Measurements from ENCODE around the gene PRKAG2. TPM values are rescaled to one million over a fixed set of nuclear protein-coding genes. Genes with fewer than 3 reads are reported as not detected.

Gene PRKAG2
- total and polyA plus RNA-seq, 2 of the 8 experiments (the other 6 are each of a cell fraction or from before 2014, with no cell fraction given) = 7.5 to 18.1 TPM

- H3K79me1 ChIP-seq (ENCODE audit: low read depth, low read length) = no peaks in the 10 kb centered on the region
- TF ChIP-seq CREB1 (IDR thresholded peaks at IDR 0.05) (no peak), MAX (IDR thresholded peaks at IDR 0.05) (no peak), CTCF (IDR thresholded peaks at IDR 0.05; ENCODE audit: control extremely low read depth in 1 of 3, insufficient read depth in 1 of 3, low read depth in 1 of 3, low read length in 3 of 3) (no peak), EP300 (IDR thresholded peaks at IDR 0.05; ENCODE audit: borderline replicate concordance in 1 of 2, low read depth in 2 of 2, low read length in 2 of 2) (no peak), USF2 (IDR thresholded peaks at IDR 0.05; ENCODE audit: low read length) (no peak)
- H3K56ac ChIP-seq (replicated peaks; ENCODE audit: insufficient read length, low read depth, low read length) = no peak overlapping the region
- no peaks in the 10 kb centered on the region for H3K23me2 ChIP-seq (ENCODE audit: low read depth, low read length)
- CTCF ChIA-PET (ENCODE audit: partially characterized antibody) = interaction anchor here (0.6 to 7.8 kb wide), 7 partner anchors 8 to 350 kb away, joined by 3 to 57 read pairs (median 4); no protein-coding TSS in a partner anchor
- no peak overlapping the region for H3K23ac ChIP-seq (ENCODE audit: insufficient read length)
- no peaks in the 10 kb centered on the region for H3K36me3 ChIP-seq (ENCODE audit: control insufficient read depth in 2 of 4, insufficient read depth in 4 of 4, low read length in 3 of 4)
- no peak overlapping the region for H2BK120ac ChIP-seq (replicated peaks; ENCODE audit: low read depth, low read length)
- H3K4ac ChIP-seq (replicated peaks; ENCODE audit: insufficient read length, low read depth, low read length) = no peak overlapping the region
- H2BK15ac ChIP-seq (ENCODE audit: low read length) = 0 out of 2 replicates have a peak overlapping the region, but pooled peaks have one; percentile 16
- H3K27ac ChIP-seq (ENCODE audit: low read depth, low read length) = no peak overlapping the region
- 90% methylated on average over 19 of the region's 19 CpGs; no CpG with 5 or more reads in 1 of the 2 experiments for WGBS, 2 experiments (ENCODE audit: extremely low coverage in 1 of 2, insufficient coverage in 1 of 2, insufficient read length in 1 of 2, insufficient replicate concordance in 2 of 2, low coverage in 1 of 2, low lambda C conversion rate in 2 of 2, missing lambda C conversion rate in 1 of 2)
- H2BK20ac ChIP-seq (ENCODE audit: low read length) = no peak overlapping the region
- no peak overlapping the region for H3K9ac ChIP-seq (replicated peaks in 1 of 4; ENCODE audit: extremely low read depth in 1 of 4, low read depth in 3 of 4, low read length in 3 of 4)
- H2AK5ac ChIP-seq (ENCODE audit: low read depth, low read length) = no peak overlapping the region
- H3K9me3 ChIP-seq (ENCODE audit: insufficient read depth in 2 of 2, low read depth in 1 of 2, low read length in 1 of 2) = no peaks in the 10 kb centered on the region
- no peak overlapping the region for H4K91ac ChIP-seq (replicated peaks; ENCODE audit: insufficient read length, low read length)
- no peaks in the 10 kb centered on the region for H3K79me2 ChIP-seq (ENCODE audit: control insufficient read depth in 1 of 2, insufficient read depth in 2 of 2, low read length in 2 of 2)
- no peak for FAIRE-seq
- H4K5ac ChIP-seq (ENCODE audit: insufficient read length, low read depth, low read length) = no peak overlapping the region
- H4K8ac ChIP-seq (ENCODE audit: extremely low read depth, insufficient read depth, low read length) = no peak overlapping the region; the same call in 1 of the 2 replicates
- H3K4me3 ChIP-seq (ENCODE audit: extremely low read depth in 1 of 4, insufficient read depth in 2 of 4, low read depth in 3 of 4, low read length in 4 of 4) = no peak overlapping the region
- H3K18ac ChIP-seq (ENCODE audit: extremely low read depth, low read length) = no peak overlapping the region
- H3K4me2 ChIP-seq (ENCODE audit: insufficient read depth in 1 of 2, low read depth in 2 of 2, low read length in 2 of 2) = no peak overlapping the region
- no peaks in the 10 kb centered on the region for H4K20me1 ChIP-seq (replicated peaks in 1 of 2; ENCODE audit: control insufficient read depth in 1 of 2, insufficient read depth in 2 of 2, low read length in 2 of 2)
- POLR2A ChIA-PET (ENCODE audit: partially characterized antibody) = no interaction called here
- no peak overlapping the region for H2BK12ac ChIP-seq (ENCODE audit: low read depth, low read length)
- peaks cover 0 to 10% (median 6%) of the 10 kb centered on the region in 4 experiments; a peak in 3 of 7 replicates for H3K4me1 ChIP-seq (replicated peaks in 1 of 4; ENCODE audit: control insufficient read depth in 3 of 4, insufficient read depth in 4 of 4, low read length in 3 of 4)
- no peak overlapping the region for H2AFZ ChIP-seq (ENCODE audit: low read length)
- no peak overlapping the region for H2BK5ac ChIP-seq (ENCODE audit: low read depth, low read length)
- DNase-seq (ENCODE audit: low read depth in 1 of 2, low spot score in 2 of 2) = no peak
- no peaks in the 10 kb centered on the region for H3K27me3 ChIP-seq (replicated peaks in 1 of 4; ENCODE audit: control insufficient read depth in 3 of 4, extremely low read depth in 1 of 4, insufficient read depth in 3 of 4, low read length in 3 of 4)
- no peak overlapping the region for H3K14ac ChIP-seq (ENCODE audit: insufficient read length)
These were observed 85.9 kb downstream of the PRKAG2 start for GRCh38 chr7:151790830-151791620.

Measured in H1 (cell line).